GM23338 (cell line): Measurements from ENCODE around the gene CCDC57.

ENCODE experiments used
- CTCF ChIP-seq, 2 experiments: fragments of 200-600 bp in 1 of 2; sonication (generic) in 1 of 2; conservative IDR thresholded peaks; 2 replicates each; pipeline versions ENCODE4 v1.5.1 to v1.6.1; 2016 to 2017; ENCODE audit warnings: antibody characterized with exemption in 2 of 2, low read depth in 2 of 2, mild to moderate bottlenecking in 2 of 2, moderate library complexity in 1 of 2
- POLR2AphosphoS5 ChIP-seq: IDR thresholded peaks from 2 replicates; pipeline ENCODE4 v1.6.1; 2016; ENCODE audit warnings: antibody characterized with exemption, low read depth

- TF ChIP-seq POLR2AphosphoS5 (no peak), CTCF (conservative IDR thresholded peaks at IDR 0.05; ENCODE audit: low read depth in 2 of 2) (no peak)
These were observed 24.4 kb downstream of the CCDC57 start for GRCh38 chr17:82188001-82188961.
